Keratinocyte (primary cell): Measurements from ENCODE around the gene SDK2.

Experiments used
- CTCF ChIP-seq, 3 experiments: IDR thresholded peaks in 1 of 3; conservative IDR thresholded peaks in 1 of 3; optimal IDR thresholded peaks in 1 of 3; 2 replicates in 2 of 3; 3 replicates in 1 of 3; pipeline versions ENCODE3 to v1.5.1; 2011; ENCODE audit warnings: low read length in 3 of 3, mild to moderate bottlenecking in 3 of 3, moderate library complexity in 2 of 3, control low read depth in 1 of 3, inconsistent platforms in 1 of 3; ENCODE audit not compliant: insufficient read depth in 2 of 3; ENCODE audit errors: extremely low read depth in 1 of 3
- EZH2 ChIP-seq: IDR thresholded peaks from one replicate; pipeline ENCODE4 v1.6.1; 2012; ENCODE audit warnings: inconsistent platforms, mild to moderate bottlenecking, low read length, moderate library complexity

DNA sequence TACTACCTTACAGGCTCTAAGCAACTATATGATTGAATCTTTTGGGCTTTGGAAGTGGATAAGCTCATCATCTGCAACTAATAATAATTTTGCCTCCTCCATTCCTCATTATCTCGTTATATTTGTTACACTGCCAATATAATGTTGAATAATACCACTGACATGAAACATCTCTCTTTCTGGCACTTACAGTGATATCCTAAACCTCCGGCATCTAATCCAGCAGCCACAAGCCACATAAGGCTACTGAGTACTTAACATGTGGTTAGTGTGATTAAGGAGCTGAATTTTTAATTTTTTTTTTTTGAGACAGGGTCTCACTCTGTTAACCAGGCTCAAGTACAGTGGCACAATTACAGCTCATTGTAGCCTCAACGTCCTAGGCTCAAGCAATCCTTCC is 342.1 kb downstream of the SDK2 start:
- TF ChIP-seq CTCF (optimal IDR thresholded peaks at IDR 0.05 in 1 of 3, IDR thresholded peaks at IDR 0.05 in 1 of 3, conservative IDR thresholded peaks at IDR 0.05 in 1 of 3; ENCODE audit: extremely low read depth in 1 of 3, insufficient read depth in 2 of 3, low read length in 3 of 3) (no peak), EZH2 (no peak)
